Iris pigment epithelial cell (primary cell): Measurements from ENCODE around the gene SLC66A1.

Experiments used
- DNase-seq: peaks from one replicate; pipeline ENCODE4 v3.0.0-alpha.2; 2011; ENCODE audit warnings: low read depth

Gene SLC66A1

DNA sequence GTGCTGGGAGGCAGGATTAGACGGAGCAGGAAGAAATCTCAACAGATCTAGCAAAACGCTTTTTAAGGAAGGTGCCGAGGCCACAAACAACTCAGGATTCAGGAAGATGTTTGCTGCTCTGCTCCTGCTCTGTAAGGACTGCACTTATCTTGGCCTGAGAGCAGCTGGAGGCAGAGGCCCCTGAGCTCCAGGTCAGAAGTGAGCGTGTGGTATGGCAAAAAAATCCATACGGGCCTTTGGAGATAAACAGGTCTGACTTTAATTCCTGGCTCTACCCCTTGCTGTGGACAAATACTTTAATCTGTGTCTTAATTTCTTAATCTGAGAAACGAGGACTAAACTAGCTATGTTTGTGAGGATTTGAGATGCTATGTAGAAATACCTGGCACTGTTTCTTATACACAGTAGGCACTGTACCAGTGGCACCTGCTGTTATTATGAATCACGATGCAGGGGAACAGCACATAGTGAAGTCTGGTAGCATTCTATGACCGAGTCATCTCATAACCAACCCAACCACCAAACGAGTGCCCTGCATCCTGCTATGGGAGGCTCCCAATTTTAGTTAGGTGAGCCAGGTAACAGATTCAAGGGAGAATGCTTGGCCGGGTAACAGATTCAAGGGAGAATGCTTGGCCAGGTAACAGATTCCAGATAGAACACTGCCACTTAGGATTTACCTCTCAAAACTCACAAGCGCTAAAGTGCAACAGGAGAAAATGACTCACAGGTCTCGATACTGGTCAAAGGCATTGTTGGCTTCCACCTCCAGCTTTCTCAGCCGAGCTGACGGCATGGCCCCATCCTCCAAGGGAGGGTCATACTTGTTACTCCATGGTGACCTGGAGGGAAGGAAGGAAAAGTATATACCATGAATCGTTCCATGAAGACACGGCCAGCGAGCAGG, 65.9 kb downstream of the SLC66A1 start:
- peak; percentile 58 for DNase-seq
